LNCAP (cell line): ENCODE results near the gene RPLP1.

Experiments used
- TF ChIP-seq, protein P1 (sequence below): fragments of 450-650 bp; IDR thresholded peaks from 2 replicates; pipeline ENCODE4 v1.5.1; 2017; ENCODE audit warnings: mild to moderate bottlenecking

Gene RPLP1

DNA sequence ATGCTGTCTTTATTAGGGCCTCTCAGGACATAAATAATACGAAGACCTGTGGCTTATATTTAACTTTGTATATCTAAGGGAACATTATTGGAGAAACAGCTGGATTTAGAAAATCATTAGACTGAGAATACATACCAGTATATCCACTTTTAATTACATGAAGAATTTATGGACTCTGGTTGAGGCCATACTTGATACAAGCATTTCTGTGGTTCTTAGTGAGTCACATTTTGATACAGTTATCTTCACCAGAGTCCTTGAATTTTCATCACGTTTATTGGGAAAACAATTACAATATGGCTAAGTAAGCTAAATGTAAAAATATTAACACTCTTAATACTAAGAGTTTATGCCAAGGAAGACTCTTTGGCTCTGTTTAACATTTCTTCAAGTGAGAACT, 28.6 kb upstream of the RPLP1 start:
- TF ChIP-seq, protein P1, sequence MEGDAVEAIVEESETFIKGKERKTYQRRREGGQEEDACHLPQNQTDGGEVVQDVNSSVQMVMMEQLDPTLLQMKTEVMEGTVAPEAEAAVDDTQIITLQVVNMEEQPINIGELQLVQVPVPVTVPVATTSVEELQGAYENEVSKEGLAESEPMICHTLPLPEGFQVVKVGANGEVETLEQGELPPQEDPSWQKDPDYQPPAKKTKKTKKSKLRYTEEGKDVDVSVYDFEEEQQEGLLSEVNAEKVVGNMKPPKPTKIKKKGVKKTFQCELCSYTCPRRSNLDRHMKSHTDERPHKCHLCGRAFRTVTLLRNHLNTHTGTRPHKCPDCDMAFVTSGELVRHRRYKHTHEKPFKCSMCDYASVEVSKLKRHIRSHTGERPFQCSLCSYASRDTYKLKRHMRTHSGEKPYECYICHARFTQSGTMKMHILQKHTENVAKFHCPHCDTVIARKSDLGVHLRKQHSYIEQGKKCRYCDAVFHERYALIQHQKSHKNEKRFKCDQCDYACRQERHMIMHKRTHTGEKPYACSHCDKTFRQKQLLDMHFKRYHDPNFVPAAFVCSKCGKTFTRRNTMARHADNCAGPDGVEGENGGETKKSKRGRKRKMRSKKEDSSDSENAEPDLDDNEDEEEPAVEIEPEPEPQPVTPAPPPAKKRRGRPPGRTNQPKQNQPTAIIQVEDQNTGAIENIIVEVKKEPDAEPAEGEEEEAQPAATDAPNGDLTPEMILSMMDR = no peak

DNA sequence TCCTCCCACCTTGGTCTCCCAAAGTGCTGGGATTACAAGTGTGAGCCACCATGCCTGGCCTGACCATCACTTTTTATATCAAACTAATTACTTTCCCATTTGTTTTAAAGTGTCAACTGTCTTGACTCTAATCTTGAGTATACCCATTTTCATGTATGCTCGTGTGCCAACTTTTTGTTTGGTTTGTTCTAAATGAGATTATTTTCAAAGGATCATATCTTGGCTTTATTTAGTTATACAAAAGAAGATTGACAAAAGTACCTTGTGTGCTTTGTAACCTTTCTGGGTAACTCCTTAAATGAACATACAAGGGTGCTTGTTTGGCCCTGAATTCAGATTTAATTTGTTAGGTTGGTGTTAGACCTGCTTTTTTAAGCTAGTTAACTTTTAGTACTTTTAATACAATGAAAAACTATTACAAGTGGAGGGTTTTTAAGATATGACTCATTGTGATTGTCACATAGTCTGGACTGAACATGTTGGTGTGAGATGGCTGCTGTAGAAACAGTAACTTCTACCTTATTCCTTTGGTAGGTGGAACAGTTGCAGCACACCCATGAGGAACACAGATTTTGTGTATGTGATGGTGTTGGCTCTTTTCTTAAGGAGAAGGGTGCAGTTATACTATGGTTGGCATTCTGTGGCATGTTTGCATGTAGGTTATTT, 27.7 kb upstream of the RPLP1 start:
- TF ChIP-seq, protein P1 = no peak

DNA sequence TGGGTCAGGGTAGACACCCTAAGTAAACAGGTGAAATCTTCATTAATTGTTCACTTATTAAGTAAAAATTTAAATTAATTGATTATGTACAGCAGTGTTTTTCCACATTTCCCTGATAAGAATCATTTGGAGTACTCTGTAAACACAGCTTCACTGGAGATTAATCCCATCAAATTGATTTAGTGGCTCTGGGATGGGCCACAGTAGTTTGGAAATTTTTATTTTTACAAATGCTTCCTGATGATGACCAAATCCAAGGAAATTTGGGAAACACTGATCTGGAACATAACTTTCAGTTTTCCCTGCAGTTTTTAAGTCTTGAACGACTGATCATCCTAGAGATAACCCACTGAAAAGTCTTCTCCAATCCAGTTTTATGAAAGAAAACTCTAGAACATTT, 18.8 kb upstream of the RPLP1 start:
- TF ChIP-seq, protein P1 = no peak

DNA sequence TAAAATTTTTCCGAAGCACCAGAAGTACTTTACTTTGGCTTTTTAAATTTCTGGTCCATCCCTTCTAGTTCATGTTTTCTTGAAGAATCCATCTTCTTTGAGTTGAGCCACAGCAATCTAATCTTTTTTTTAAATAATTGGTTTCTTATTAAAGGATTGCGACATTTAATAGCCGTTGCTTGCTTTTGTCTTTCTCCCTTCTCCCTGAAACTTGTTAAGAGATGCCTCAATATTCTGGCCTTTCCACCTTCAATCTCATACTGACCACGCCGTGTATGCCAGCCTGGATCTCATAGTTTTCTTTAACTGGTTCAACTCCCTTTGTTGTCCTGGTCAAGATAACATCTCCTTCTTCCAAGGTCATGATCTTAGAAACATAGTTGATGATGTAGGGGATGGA, 18.4 kb upstream of the RPLP1 start:
- TF ChIP-seq, protein P1 = no peak

DNA sequence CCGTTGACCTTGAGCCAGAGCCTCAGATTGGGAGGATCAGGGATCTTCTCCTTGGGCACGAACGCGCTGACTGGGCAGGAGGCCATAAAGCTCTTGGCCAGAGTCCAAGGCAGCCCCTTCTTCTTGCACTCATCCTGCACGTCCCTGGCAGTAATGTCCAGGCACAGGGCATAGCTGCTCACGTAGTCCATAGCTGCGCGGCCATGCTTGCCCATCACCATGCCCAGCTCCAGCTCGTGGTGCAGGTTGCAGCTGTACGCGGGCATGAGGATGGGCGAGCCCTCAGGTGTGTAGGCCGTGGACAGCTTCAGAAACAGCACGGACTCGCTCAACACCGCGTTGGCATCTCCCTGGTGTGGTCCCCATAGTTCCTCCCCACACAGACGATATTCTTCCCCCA, 17.9 kb upstream of the RPLP1 start:
- TF ChIP-seq, protein P1 = no peak

DNA sequence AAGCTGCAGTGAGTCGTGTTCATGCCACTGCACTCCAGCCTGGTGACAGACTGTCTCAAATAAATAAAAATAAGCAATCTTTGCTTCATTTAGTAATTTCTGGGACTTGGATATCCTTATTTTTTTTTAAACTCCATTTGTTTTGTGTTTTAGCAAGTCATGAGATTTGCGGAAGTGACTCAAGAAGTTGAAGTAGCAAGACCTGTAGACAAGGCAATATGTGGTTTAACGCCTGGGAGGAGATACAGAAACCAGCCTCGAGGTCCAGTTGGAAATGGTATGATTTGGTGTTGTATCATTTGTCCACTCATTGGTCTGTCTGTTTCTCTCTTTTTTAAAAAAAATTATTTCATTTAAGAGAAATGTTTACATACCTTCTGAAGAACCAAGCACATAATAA, 16.6 kb upstream of the RPLP1 start:
- TF ChIP-seq, protein P1 = no peak

DNA sequence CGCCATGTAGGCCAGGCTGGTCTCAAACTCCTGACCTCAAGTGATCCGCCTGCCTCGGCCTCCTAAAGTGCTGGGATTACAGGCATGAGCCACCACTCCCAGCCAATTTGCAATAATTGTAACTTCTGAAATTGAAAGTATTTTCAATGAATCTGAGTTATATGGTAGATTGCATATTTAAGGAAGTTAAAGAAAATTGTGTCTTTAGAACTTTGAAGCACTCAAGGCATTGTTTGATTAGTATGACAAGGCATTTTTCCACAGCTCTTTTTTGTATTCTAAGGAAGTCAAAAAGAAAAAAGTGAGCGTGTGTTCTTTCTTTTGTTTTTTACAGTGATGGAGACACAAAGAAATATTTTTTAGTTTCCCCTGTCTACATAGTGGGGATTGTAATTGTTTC, 15.7 kb upstream of the RPLP1 start:
- TF ChIP-seq, protein P1 = no peak

DNA sequence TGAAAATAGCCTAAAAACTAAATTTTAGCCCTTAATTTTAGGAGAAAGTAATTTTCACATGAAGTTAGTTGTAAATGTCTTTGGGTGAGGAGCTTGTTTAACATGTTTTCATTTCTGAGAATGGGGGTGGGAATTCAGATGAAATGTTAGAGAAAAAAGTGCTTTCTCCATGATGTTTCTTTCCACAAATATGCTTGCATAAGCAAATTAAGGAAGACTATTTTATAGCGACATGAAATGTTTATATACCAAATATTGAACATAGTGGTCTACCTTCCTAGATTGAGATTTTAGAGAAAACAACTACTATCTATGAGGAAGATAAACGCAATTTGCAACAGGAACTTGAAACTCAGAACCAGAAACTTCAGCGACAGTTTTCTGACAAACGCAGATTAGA, 13.0 kb upstream of the RPLP1 start:
- TF ChIP-seq, protein P1 = no peak
